Neutrophil (primary cell): ENCODE results near the gene TNFRSF13B.
"Not testable (repeated sequence)": the region's sequence is repeated elsewhere in the genome, so short reads cannot be mapped to it uniquely, and the experiment has no call there.

Source experiments
- H3K27ac ChIP-seq: fragments of 200-600 bp; sonication (generic); 2 replicates; pipeline ENCODE4 v1.5.1; 2016; ENCODE audit warnings: mild to moderate bottlenecking, moderate library complexity
- H3K27me3 ChIP-seq: fragments of 200-600 bp; sonication (generic); 2 replicates; pipeline ENCODE4 v1.6.0; 2016; ENCODE audit warnings: mild to moderate bottlenecking
- H3K36me3 ChIP-seq: fragments of 200-600 bp; sonication (generic); 2 replicates; pipeline ENCODE4 v1.5.1; 2017
- H3K4me1 ChIP-seq, 2 experiments: fragments of 200-600 bp in 1 of 2; sonication (generic) in 1 of 2; 1 replicate in 1 of 2; 2 replicates in 1 of 2; pipeline versions ENCODE4 v1.5.1 to v1.6.1; 2013 to 2016; ENCODE audit warnings: low read depth in 1 of 2, low read length in 1 of 2, mild to moderate bottlenecking in 1 of 2, moderate library complexity in 1 of 2; ENCODE audit not compliant: control insufficient read depth in 1 of 2, insufficient read depth in 1 of 2
- H3K4me3 ChIP-seq, 2 experiments: fragments of 200-600 bp in 1 of 2; sonication (generic) in 1 of 2; 1 replicate in 1 of 2; 2 replicates in 1 of 2; pipeline ENCODE4 v1.5.1; 2013 to 2016; ENCODE audit warnings: low read depth in 1 of 2, low read length in 1 of 2, mild to moderate bottlenecking in 1 of 2, moderate library complexity in 1 of 2
- H3K9me3 ChIP-seq: fragments of 200-600 bp; sonication (generic); 2 replicates; pipeline ENCODE4 v1.5.1; 2016
- TF ChIP-seq, protein P1 (sequence below): fragments of 200-600 bp; sonication (generic); IDR thresholded peaks from 2 replicates; pipeline ENCODE4 v1.5.1; 2016; ENCODE audit warnings: antibody characterized with exemption

TNFRSF13B gene

DNA sequence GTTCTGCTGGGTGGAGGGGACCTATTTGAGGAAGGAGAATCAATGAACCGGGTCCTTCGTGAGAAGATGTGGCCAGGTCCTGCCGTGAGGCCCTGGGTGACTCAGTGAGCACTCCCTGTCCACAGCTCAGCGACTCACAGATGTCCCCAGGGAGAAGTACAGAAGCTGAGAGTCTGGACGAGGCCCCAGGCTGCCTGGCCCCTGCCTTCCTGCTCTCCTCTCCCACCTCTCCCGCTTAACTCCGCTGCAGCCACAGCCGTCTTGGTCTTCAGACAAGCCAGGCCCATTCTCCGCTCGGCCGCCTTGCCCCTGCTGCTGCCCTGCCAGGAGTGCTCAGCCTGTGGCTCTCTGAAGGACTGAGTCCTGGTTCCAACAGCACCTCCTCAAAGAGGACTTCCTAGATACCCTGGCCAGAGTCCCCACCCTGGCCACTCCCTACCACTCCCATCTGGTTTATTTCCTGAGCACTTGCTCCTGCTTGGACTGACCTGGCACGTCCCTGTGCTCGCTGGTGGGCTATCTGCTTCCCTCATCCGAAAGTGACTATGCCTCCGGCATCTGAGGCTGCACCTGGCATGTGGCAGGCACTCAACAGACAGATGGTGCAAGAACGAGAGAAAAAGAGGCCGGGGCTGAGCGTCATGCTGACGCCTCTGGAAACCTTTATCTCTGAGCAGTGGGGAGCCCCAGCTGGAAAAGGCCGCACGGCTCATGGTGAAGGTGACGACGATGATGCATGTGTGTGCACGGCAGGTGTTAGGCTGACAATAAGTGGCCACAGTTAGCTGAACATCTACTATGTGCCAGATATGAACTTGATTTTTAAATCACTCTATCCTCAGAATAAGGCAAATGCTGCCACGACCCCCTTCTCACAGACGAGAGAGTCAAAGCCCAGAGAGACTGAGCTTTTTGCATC lies 9.2 kb upstream of the TNFRSF13B start:
- Histone ChIP-seq H3K4me1 (no peaks in the 10 kb centered on the region), H3K4me3 (no peak overlapping the region), H3K36me3 (no peaks in the 10 kb centered on the region), H3K27ac (no peak overlapping the region), H3K9me3 (no peaks in the 10 kb centered on the region), H3K27me3 (no peaks in the 10 kb centered on the region)
- TF ChIP-seq, protein P1, sequence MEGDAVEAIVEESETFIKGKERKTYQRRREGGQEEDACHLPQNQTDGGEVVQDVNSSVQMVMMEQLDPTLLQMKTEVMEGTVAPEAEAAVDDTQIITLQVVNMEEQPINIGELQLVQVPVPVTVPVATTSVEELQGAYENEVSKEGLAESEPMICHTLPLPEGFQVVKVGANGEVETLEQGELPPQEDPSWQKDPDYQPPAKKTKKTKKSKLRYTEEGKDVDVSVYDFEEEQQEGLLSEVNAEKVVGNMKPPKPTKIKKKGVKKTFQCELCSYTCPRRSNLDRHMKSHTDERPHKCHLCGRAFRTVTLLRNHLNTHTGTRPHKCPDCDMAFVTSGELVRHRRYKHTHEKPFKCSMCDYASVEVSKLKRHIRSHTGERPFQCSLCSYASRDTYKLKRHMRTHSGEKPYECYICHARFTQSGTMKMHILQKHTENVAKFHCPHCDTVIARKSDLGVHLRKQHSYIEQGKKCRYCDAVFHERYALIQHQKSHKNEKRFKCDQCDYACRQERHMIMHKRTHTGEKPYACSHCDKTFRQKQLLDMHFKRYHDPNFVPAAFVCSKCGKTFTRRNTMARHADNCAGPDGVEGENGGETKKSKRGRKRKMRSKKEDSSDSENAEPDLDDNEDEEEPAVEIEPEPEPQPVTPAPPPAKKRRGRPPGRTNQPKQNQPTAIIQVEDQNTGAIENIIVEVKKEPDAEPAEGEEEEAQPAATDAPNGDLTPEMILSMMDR, result no peak

DNA sequence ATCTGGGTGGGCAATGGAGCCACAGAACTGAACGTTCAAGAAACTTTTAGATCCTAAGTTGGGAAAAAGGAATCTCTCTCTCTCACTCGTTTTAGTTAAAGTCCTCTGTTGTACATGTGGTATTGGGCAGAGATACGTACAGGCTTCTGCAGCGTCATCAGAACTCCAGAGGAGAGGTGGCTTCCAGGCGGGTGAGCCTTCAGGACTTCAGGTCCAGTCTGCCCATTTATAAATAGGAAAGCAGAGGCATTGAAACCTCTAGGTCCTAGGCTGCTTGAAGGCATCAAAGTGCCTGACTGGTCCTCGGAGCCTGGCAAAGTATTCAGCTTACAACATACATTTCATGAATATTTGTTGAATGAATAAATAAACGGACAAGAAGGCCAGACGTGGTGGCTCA lies 8.1 kb upstream of the TNFRSF13B start:
- Histone ChIP-seq H3K4me1 (no peaks in the 10 kb centered on the region), H3K9me3 (no peaks in the 10 kb centered on the region), H3K27ac (no peak overlapping the region), H3K4me3 (no peak overlapping the region), H3K36me3 (no peaks in the 10 kb centered on the region), H3K27me3 (peaks cover 6% of the 10 kb centered on the region)
- TF ChIP-seq, protein P1, result no peak

DNA sequence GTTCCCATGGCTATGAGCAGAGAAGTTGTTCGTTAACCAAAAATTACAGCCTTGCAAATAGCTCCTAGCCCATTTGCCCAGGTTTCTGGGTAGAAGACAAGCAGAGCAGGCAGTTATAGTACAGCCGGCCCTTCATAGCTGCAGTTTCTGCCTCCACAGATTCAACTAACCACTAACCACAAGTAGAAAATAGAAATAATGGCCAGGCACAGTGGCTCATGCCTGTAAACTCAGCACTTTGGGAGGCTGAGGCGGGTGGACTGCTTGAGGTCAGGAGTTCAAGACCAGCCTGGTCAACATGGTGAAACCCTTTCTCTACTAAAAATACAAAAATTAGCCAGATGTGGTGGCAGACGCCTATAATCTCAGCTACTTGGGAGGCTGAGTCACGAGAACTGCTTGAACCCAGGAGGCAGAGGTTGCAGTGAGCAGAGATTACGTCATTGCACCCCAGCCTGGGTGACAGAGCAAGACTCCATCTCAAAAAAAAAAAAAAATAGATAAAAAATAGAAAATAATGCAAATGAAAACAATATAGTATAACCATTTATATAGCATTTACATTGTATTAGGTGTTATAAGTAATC lies 7.4 kb upstream of the TNFRSF13B start:
- not testable (repeated sequence) for H3K9me3 ChIP-seq, H3K36me3 ChIP-seq, H3K4me1 ChIP-seq, H3K4me3 ChIP-seq, H3K27ac ChIP-seq
- H3K27me3 ChIP-seq, result peaks cover 11% of the 10 kb centered on the region

DNA sequence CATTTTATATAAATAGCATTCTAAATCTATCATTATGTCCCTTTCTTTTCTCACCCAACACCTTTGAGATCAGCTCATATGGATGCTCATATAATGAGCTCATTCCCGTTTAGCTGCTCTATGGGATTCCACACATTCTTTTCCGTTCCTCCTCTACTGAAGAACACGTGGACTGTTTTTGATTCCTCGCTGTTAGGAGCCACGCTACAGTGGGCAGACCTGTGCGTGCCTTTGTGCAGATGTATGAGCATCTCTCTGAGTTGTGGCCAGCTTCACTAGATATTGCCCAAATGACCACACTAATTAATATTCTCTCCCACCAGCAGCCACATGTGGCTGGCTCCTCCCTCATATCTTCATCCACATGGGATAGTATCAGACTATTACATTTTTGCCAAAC lies 6.0 kb upstream of the TNFRSF13B start:
- TF ChIP-seq, protein P1, result no peak
- Histone ChIP-seq H3K36me3 (no peaks in the 10 kb centered on the region), H3K27me3 (peaks cover 11% of the 10 kb centered on the region), H3K27ac (no peak overlapping the region), H3K4me3 (no peak overlapping the region), H3K9me3 (no peaks in the 10 kb centered on the region), H3K4me1 (no peaks in the 10 kb centered on the region)

DNA sequence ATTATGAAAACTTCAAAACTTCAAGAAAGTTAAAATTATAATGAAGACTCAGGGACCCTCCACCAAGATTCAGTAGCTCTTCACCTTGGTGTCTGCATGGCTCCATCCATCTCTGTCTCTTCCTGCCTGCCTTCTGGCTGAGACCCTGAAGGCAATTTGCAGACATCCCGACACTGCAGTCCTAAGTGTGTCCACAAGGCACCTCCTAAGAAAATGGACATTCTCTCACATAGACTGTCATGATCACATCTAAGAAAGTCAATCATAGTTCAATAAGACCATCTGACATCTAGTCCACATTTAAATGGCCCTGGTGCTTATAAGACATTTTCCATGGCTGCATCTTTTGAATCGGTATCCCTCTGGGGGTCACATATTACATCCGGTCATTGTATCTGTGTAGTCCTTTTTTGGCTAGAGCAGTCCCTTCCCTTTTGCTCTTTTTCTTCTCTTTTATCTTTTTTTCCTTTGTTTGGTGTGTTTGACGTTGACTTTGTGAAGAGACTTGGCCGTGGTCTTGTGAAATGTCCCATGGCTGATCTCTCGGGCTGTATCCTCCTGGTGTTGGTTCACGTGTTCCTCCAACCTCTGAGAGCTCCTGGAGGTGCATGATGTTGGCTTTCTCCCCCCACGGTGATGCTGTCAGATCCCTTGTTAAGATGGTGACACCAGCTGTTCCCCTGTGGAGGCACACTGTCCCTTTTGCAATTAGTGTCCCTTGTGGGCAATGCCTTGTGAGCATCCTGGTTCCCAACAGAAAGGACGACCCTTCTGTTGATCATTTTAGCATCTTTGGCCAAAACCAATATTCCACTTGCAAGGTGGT lies 5.0 kb upstream of the TNFRSF13B start:
- H3K27ac ChIP-seq, result no peak overlapping the region
- no peaks in the 10 kb centered on the region for H3K9me3 ChIP-seq
- peaks cover 11% of the 10 kb centered on the region for H3K27me3 ChIP-seq
- H3K4me1 ChIP-seq, result no peaks in the 10 kb centered on the region
- H3K4me3 ChIP-seq, result no peak overlapping the region
- no peaks in the 10 kb centered on the region for H3K36me3 ChIP-seq
- TF ChIP-seq, protein P1, result no peak
